Inflammatory macrophage (primary cell): ENCODE measurements around the gene POTEB3.
"Not testable (repeated sequence)": the region's sequence is repeated elsewhere in the genome, so short reads cannot be mapped to it uniquely, and the experiment has no call there.

ENCODE experiments used
- DNase-seq, 2 donors: peaks; one replicate each; pipeline ENCODE4 v3.0.0-alpha.2; 2020 to 2022
- total RNA-seq, 18 experiments: gene quantifications; one replicate each; lab custom pipeline; 2026; ENCODE audit warnings: mixed read lengths in 6 of 18, inconsistent platforms in 2 of 18; lab: John Stamatoyannopoulos, UW

POTEB3 gene
- 0 to 0.06 (median 0) reads per million in 18 experiments for total RNA-seq

DNA sequence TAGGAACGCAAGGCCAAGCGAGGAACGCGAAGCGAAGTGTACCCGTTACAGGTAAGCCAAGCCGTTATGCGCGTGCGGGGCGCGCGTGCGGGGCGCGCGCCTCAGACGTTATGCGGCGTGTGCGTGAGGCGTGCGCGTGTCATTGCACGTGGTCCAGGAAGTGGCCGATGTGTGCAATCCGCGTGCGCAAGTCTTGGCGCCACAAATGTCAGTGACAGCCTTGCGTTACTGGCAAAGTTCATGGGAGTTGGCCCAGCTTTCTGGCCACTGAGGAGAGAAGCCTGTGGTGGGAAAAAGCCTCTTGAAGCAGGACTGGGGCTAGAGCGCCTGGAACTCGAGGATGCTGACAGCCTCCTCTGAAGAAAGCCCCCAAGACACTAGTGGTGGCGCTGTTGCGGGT, at the start of gene POTEB3:
POTEB3 (minus strand) TSS at position 101 of the 400 bp plus-strand sequence. CDS start 488 bp downstream, outside the sequence.
- not testable (repeated sequence) for DNase-seq

DNA sequence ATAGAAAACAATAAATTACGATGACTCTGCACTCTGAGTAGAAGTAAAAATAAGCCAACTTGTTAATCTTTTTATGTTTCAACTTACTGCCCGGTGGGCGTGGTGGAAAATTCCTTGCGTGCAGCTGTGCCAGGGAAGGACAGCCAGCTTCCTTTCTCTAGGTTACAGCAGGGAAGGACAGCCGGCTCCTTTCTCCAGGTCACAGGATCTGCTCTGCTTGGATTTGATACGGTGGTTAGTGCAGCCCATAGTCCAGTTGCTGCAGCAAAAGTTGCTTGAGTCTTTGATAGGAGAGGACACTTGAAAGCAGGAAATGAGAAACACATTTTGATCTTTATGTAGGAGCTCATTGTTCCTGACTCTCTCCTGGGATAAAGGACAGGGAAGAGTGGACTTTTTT, 13.4 kb upstream of the POTEB3 start:
- DNase-seq: not testable (repeated sequence)

DNA sequence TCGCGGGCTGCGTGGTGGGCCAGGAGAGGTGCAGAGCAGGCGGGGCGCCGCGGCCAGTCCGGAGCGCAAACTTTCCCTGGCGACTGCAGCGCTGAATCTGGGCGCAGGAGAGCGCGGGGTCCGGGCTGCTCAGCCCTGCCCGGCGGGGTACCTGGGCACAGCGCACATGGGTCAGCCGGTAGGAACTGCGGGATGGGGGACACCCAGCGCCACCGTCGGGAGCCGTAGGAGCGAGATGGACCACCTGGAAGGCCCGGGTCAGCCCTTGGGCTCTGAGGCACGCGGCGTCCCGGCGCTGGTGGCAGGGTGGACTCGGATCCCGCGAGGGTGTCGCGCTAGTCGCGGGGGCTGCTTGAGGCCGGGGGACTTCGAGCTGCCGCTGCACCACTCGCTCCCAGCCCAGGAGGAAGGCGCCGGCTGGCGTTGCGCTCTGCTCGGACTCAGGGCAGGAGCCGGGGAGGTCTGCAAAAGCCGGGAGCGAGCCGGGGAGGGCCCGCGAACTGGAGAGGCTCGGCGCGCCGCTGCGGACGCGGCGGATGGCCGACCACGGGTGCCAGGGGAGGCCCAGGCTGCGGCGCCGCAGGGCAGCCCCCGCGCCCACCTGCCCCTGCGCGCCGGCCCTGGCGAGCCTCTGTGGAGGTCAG, 11.7 kb upstream of the POTEB3 start:
- DNase-seq: not testable (repeated sequence)

DNA sequence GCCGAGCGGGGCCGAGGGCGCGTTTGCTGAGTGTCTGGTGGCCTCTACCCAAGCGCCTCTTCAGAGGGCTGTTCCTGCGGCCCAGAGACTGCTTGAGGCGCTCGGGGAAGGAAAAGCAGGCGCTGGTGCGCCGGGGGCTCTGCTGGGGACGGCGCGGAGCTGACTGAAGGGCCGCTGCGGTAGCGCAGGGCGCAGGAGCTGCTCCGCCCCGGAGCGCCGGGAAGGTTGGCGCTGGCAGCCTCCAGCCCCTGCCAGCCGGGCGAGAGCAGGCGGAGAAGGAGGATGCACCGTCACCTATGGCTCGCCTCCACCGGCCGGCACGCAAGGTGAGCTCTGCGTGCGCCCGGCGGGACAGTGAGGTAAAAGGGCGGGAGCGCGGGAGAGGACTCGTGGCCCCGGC, 11.2 kb upstream of the POTEB3 start:
- not testable (repeated sequence) for DNase-seq

DNA sequence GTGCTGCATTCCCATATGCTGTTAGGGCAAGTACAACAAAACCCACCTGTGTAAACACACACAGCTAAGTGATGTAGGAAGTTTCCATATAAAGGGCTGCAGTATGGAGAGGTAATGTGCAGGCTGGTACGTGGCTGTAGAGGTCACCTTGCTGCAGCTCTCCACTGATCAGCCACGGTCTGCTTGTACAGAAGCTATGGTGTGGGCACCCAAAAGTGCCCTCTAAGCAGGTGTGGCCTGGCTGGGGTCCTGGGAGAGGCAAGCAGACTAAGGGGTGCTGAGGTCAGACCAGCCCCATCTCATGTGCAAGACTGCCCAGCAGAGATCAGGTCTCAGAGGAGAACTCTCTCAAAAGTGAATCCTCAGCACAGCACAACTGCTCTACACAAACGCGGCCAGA, 32.9 kb downstream of the POTEB3 start:
- DNase-seq: not testable (repeated sequence)

DNA sequence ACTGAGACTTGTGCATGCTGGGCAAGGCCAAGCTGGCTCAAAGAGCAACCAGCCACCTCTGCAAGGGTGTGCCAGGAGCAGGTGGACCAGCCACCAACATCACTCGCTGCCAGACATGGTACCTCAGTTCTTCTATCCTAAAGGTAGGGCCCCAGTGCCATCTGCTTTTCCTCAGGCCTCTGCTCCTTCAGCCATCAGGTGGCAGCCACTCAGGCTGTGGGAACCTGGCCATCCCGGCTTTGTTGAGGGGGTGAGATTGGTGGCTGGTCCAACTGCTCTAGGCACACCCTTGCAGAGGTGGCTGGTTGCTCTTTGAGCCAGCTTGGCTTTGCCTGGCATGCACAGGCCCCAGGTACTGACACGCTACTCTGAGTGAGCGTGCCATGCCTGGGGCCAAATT, 38.8 kb downstream of the POTEB3 start:
- DNase-seq: not testable (repeated sequence)

DNA sequence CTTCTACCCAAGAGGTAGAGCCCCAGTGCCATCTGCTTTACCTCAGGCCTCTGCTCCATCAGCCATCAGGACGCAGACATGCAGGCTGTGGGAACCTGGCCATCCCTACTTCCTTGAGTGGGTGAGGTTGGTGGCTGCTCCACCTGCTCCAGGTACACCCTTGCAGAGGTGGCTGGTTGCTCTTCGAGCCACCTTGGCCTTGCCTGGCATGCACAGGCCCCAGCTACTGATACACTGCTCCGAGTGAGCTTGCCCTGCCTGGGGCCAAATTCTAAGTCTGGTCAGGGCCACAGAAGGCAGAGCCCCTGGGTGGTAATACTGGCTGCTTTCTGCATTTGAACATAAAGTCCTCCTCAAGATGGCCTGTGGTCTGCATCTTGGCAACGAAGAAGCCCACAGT, 41.2 kb downstream of the POTEB3 start:
- DNase-seq: not testable (repeated sequence)

DNA sequence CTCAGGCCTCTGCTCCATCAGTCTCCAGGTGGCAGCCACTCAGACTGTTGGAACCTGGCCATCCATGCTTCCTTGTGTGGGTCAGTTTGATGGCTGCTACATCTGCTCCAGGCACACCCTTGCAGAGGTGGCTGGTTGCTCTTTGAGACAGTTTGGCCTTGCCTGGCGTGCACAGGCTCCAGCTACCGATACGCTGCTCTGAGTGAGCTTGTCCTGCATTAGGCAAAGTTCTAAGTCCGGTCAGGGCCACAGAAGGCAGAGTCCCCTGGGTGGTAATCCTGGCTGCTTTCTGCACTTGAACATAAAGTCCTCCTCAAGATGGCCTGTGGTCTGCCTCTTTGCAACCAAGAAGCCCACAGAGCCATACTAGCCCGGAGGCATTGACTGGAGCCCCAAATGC, 41.8 kb downstream of the POTEB3 start:
- DNase-seq: not testable (repeated sequence)

- not testable (repeated sequence) for DNase-seq
Observed at GRCh38 chr15:21397656-21398055, 42.6 kb downstream of the POTEB3 start.

DNA sequence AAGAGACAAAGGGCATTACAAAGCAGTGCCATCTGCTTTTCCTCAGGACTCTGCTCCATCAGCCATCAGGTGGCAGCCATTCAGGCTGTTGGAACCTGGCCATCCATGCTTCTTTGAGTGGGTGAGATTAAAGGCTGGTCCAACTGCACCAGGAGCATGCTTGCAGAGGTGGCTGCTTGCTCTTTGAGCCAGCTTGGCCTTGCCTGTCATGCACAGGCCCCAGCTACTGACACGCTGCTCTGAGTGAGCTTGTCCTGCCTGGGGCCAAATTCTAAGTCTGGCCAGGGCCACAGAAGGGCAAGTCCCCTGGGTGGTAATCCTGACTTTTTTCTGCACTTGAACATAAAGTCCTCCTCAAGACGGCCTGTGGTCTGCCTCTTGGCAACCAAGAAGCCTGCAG, 43.1 kb downstream of the POTEB3 start:
- not testable (repeated sequence) for DNase-seq

GRCh38 chr15:21385961-21386360, 54.3 kb downstream of the POTEB3 start:
- not testable (repeated sequence) for DNase-seq

- DNase-seq: not testable (repeated sequence)
Observed at GRCh38 chr15:21383866-21384485, 56.3 kb downstream of the POTEB3 start.

DNA sequence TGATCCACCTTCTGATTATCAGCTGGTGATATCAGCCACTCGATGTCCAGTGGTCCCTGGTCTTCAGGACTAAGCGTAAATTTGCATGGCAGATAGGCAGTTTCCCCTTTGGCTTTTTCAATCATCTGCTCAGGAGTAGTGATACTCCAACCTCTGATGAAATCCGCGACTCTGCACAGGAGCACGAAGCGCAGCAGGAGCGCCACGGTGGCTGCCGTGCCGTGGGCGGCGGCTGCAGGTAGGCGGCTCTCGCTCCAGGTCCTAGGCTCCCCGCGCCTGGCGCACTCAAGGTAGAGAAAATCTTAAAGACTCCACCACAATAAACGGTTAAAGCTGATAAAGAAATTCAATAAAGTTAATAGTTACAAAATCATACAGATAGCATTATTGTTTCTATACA, 66.6 kb downstream of the POTEB3 start:
- not testable (repeated sequence) for DNase-seq

DNA sequence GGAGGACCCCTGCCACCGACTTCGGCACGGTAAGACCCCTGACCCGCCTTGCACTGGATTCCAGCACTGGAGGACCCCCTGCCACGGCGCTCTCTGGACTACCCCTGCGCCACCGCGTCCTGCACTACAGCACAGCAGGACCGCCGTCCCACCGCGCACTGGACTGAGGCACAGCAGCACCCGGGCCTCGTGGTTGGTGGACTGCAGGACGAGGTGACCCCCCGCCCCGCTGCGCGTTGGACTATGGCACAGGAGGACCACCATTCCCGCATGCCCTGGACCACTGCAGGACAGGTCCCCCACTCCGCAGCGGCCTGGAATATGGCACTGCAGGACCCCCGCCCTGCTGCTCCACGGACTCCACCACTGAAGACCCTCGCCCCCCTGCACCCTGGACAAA, 71.1 kb downstream of the POTEB3 start:
- not testable (repeated sequence) for DNase-seq

DNA sequence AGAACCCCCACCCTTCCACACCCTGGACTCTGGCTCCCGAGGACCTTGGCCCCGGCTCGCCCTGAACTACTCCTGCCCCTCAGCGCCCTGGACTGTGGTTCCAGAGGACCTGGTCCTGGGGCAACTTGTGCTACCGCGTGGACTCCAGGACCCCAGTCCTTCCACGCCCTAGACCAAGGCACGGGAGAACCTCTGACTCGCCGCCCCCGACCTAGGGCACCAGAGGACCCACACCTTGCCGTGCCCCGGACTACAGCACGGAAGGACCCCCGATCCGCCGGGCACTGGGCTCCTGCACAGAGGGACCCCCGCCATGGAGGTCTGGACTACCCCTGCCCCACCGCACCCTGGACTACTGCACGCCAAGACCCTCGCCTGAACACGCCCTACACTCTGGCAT, 71.7 kb downstream of the POTEB3 start:
- DNase-seq: not testable (repeated sequence)
